ENCODE data around the gene TSPOAP1. TPM values are rescaled to one million over a fixed set of nuclear protein-coding genes. Genes with fewer than 3 reads are reported as not detected.
A peak's percentile ranks its signal among the peaks of the same experiment; 100 is the strongest.

Gene TSPOAP1
- total and polyA plus RNA-seq, 10 of the 15 experiments (the other 5 are each of a cell fraction or from before 2014, with no cell fraction given) = 0.58 to 16.4 (median 4.2) TPM; not detected in 1

- TF ChIP-seq RELA (IDR thresholded peaks at IDR 0.05; ENCODE audit: borderline replicate concordance, partially characterized antibody) = peak; percentile 72
- TF ChIP-seq MYC (IDR thresholded peaks at IDR 0.05; ENCODE audit: insufficient read depth, insufficient read length, insufficient replicate concordance, low read length, severe bottlenecking) = no peak
- TF ChIP-seq SIX5 (IDR thresholded peaks at IDR 0.05; ENCODE audit: low read depth, low read length, severe bottlenecking) = peak; percentile 31
- TF ChIP-seq IRF4 (IDR thresholded peaks at IDR 0.05; ENCODE audit: low read depth, low read length) = no peak
- TF ChIP-seq CREB1 (IDR thresholded peaks at IDR 0.05; ENCODE audit: low read depth) = no peak
- peak; percentile 22 for TF ChIP-seq SP1 (IDR thresholded peaks at IDR 0.05; ENCODE audit: low read depth, low read length)
- TF ChIP-seq EED (IDR thresholded peaks at IDR 0.05; ENCODE audit: low read depth) = no peak
- TF ChIP-seq RB1 (IDR thresholded peaks at IDR 0.05; ENCODE audit: borderline replicate concordance) = no peak
- no peak for TF ChIP-seq SREBF1 (IDR thresholded peaks at IDR 0.05; ENCODE audit: low read length)
- no peak for TF ChIP-seq BRCA1 (IDR thresholded peaks at IDR 0.05; ENCODE audit: low read depth, low read length)
- no peak for TF ChIP-seq ZSCAN29 (IDR thresholded peaks at IDR 0.05)
- no peak for TF ChIP-seq IKZF1 (conservative IDR thresholded peaks at IDR 0.05)
- TF ChIP-seq KAT2A (conservative IDR thresholded peaks at IDR 0.05; ENCODE audit: control insufficient read depth, low read depth, low read length) = no peak
- TF ChIP-seq FOS (IDR thresholded peaks at IDR 0.05; ENCODE audit: borderline replicate concordance, extremely low read depth, insufficient read length) = no peak
- TF ChIP-seq TARDBP (IDR thresholded peaks at IDR 0.05; ENCODE audit: borderline replicate concordance) = peak; percentile 37; the same call in 1 of the 2 replicates
- TF ChIP-seq, protein P1, sequence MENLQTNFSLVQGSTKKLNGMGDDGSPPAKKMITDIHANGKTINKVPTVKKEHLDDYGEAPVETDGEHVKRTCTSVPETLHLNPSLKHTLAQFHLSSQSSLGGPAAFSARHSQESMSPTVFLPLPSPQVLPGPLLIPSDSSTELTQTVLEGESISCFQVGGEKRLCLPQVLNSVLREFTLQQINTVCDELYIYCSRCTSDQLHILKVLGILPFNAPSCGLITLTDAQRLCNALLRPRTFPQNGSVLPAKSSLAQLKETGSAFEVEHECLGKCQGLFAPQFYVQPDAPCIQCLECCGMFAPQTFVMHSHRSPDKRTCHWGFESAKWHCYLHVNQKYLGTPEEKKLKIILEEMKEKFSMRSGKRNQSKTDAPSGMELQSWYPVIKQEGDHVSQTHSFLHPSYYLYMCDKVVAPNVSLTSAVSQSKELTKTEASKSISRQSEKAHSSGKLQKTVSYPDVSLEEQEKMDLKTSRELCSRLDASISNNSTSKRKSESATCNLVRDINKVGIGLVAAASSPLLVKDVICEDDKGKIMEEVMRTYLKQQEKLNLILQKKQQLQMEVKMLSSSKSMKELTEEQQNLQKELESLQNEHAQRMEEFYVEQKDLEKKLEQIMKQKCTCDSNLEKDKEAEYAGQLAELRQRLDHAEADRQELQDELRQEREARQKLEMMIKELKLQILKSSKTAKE (IDR thresholded peaks at IDR 0.05; ENCODE audit: low read depth, poor library complexity, severe bottlenecking) = no peak
- no peak for TF ChIP-seq ZNF622 (IDR thresholded peaks at IDR 0.05)
- no peak for TF ChIP-seq SRF (IDR thresholded peaks at IDR 0.05; ENCODE audit: low read depth in 2 of 2, low read length in 2 of 2)
- TF ChIP-seq ZZZ3 (IDR thresholded peaks at IDR 0.05; ENCODE audit: control insufficient read depth, insufficient read length, low read depth) = no peak
- TF ChIP-seq SMARCA5 (IDR thresholded peaks at IDR 0.05) = no peak; the same call in 1 of the 2 replicates
- TF ChIP-seq, protein P2, sequence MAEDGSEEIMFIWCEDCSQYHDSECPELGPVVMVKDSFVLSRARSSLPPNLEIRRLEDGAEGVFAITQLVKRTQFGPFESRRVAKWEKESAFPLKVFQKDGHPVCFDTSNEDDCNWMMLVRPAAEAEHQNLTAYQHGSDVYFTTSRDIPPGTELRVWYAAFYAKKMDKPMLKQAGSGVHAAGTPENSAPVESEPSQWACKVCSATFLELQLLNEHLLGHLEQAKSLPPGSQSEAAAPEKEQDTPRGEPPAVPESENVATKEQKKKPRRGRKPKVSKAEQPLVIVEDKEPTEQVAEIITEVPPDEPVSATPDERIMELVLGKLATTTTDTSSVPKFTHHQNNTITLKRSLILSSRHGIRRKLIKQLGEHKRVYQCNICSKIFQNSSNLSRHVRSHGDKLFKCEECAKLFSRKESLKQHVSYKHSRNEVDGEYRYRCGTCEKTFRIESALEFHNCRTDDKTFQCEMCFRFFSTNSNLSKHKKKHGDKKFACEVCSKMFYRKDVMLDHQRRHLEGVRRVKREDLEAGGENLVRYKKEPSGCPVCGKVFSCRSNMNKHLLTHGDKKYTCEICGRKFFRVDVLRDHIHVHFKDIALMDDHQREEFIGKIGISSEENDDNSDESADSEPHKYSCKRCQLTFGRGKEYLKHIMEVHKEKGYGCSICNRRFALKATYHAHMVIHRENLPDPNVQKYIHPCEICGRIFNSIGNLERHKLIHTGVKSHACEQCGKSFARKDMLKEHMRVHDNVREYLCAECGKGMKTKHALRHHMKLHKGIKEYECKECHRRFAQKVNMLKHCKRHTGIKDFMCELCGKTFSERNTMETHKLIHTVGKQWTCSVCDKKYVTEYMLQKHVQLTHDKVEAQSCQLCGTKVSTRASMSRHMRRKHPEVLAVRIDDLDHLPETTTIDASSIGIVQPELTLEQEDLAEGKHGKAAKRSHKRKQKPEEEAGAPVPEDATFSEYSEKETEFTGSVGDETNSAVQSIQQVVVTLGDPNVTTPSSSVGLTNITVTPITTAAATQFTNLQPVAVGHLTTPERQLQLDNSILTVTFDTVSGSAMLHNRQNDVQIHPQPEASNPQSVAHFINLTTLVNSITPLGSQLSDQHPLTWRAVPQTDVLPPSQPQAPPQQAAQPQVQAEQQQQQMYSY (CRISPR knock-in tag; IDR thresholded peaks at IDR 0.05) = peak; percentile 73
- TF ChIP-seq ESRRA (IDR thresholded peaks at IDR 0.05; ENCODE audit: low read length) = no peak
- TF ChIP-seq, protein P3, sequence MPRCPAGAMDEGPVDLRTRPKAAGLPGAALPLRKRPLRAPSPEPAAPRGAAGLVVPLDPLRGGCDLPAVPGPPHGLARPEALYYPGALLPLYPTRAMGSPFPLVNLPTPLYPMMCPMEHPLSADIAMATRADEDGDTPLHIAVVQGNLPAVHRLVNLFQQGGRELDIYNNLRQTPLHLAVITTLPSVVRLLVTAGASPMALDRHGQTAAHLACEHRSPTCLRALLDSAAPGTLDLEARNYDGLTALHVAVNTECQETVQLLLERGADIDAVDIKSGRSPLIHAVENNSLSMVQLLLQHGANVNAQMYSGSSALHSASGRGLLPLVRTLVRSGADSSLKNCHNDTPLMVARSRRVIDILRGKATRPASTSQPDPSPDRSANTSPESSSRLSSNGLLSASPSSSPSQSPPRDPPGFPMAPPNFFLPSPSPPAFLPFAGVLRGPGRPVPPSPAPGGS (IDR thresholded peaks at IDR 0.05; ENCODE audit: borderline replicate concordance, insufficient read depth, low read depth, low read length, poor library complexity, severe bottlenecking) = peak; percentile 87
- TF ChIP-seq HDAC6 (IDR thresholded peaks at IDR 0.05; ENCODE audit: unreplicated experiment) = peak; percentile 31
- TF ChIP-seq POLR2A (IDR thresholded peaks at IDR 0.05; ENCODE audit: low read depth, low read length) = no peak
- TF ChIP-seq ZBED1 (IDR thresholded peaks at IDR 0.05; ENCODE audit: borderline replicate concordance) = peak; percentile 98
Observed at GRCh38 chr17:58329810-58330537, 1.4 kb upstream of the TSPOAP1 start (continued).

All from GM12878 (cell line).